Central memory CD8-positive, alpha-beta T cell (primary cell): Measurements from ENCODE around the gene NCAPD3.
"Not testable (repeated sequence)": the region's sequence is repeated elsewhere in the genome, so short reads cannot be mapped to it uniquely, and the experiment has no call there.

Source experiments
- ATAC-seq: fragments of 150-1000 bp; cut with Tn5 transposase; replicated peaks from 2 replicates; pipeline ENCODE4 v1.10.0; 2022; ENCODE audit warnings: mild to moderate bottlenecking, moderate FRiP score, moderate number of reproducible peaks; ENCODE audit not compliant: poor library complexity, severe bottlenecking; ENCODE audit errors: extremely low read depth
- DNase-seq, 2 donors: peaks; one replicate each; pipeline ENCODE4 v3.0.0; 2021; ENCODE audit warnings: low spot score in 2 of 2
- H3K27ac Mint-ChIP-seq: one replicate; pipeline ENCODE4 v1.8.0; 2022; ENCODE audit warnings: low read depth, mild to moderate bottlenecking, moderate library complexity, mixed read lengths
- H3K27me3 Mint-ChIP-seq: one replicate; pipeline ENCODE4 v1.8.0; 2022; ENCODE audit warnings: mixed read lengths
- H3K36me3 Mint-ChIP-seq: one replicate; pipeline ENCODE4 v1.8.0; 2022; ENCODE audit warnings: mild to moderate bottlenecking, moderate library complexity, mixed read lengths; ENCODE audit not compliant: insufficient read depth
- H3K4me1 Mint-ChIP-seq: one replicate; pipeline ENCODE4 v1.8.0; 2022; ENCODE audit warnings: mixed read lengths
- H3K4me3 Mint-ChIP-seq: one replicate; pipeline ENCODE4 v1.8.0; 2022; ENCODE audit warnings: mild to moderate bottlenecking, moderate library complexity, mixed read lengths
- H3K9me3 Mint-ChIP-seq: one replicate; pipeline ENCODE4 v1.8.0; 2022; ENCODE audit warnings: mixed read lengths

Gene NCAPD3

DNA sequence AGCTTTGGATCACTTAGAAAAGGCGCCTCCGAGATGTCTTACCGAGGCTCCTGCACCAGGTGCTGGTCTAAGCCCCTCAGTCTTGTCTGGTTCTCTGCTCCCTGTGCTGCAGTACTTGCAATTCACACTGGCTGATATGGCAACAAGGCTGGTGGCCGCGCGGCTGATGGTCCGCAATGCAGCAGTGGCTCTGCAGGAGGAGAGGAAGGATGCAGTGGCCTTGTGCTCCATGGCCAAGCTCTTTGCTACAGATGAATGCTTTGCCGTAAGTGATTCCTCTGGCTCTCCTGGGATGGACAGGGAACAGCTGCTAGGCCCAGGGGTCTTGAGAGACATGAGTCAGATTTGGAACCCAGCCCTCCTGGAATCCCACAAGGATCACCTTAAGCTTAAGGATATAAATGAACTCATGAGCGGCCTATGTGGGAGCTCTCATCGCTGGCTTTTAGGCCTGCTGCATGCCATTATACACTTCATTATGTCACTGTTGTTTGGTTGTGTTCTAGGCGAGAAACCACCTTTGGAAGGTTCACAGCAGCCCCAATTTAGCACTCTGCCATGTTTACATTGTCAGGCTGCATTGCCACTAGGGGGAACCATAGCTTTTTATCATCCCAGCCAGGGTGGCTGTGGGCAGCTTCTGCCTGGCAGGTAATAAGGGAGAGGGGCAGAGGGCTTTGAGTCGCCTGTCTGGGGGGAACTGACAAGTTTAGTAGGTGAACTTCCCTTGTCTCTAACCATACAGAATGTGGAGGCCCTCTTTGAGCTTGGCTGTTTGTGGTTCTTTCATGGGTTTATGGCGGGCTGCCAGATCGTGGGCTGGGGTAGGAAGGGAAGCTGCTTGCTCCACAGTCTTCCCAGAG, 38.1 kb upstream of the NCAPD3 start:
- no peaks in the 10 kb centered on the region for H3K9me3 Mint-ChIP-seq
- H3K27ac Mint-ChIP-seq: no peak overlapping the region
- no peak for DNase-seq
- H3K4me1 Mint-ChIP-seq: peaks cover 21% of the 10 kb centered on the region
- no peak for ATAC-seq
- peaks cover 15% of the 10 kb centered on the region for H3K36me3 Mint-ChIP-seq
- H3K27me3 Mint-ChIP-seq: no peaks in the 10 kb centered on the region
- no peak overlapping the region for H3K4me3 Mint-ChIP-seq

DNA sequence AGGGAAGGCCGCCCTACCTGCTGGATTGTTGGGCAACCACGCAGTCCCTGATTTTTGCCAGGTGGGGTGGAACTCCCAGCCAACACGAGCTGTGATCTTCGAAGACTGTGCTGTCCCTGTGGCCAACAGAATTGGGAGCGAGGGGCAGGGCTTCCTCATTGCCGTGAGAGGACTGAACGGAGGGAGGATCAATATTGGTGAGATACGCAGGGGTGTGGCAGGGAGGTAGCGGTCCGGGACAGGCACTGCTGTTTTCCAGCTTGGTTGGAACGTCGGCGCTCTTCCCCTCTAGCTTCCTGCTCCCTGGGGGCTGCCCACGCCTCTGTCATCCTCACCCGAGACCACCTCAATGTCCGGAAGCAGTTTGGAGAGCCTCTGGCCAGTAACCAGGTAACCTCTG, 37.2 kb upstream of the NCAPD3 start:
- no peak overlapping the region for H3K27ac Mint-ChIP-seq
- DNase-seq (no peak), ATAC-seq (no peak)
- H3K9me3 Mint-ChIP-seq: no peaks in the 10 kb centered on the region
- no peak overlapping the region for H3K4me3 Mint-ChIP-seq
- peaks cover 13% of the 10 kb centered on the region for H3K4me1 Mint-ChIP-seq
- H3K36me3 Mint-ChIP-seq: peaks cover 18% of the 10 kb centered on the region
- H3K27me3 Mint-ChIP-seq: no peaks in the 10 kb centered on the region

DNA sequence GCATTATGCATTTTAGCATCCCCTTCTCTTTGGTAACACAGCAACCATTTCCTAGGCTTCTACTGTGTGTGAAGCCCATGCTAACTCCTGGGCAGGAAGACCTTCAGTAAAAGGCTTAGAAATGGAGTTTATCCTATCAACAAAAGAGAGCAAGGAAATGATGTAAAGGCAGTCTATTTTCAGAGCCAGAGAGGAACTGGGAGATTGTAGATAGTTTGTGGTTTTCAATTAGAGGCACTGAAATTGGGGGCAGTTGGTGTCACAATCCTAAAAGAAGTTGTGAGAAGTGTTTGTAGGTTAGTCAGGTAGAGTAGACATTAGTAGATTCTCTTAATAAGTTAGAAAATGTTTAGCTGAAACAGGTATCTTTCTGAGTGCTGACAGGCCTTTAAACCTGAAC, 36.7 kb upstream of the NCAPD3 start:
- H3K4me1 Mint-ChIP-seq: peaks cover 13% of the 10 kb centered on the region
- DNase-seq: no peak
- H3K4me3 Mint-ChIP-seq: no peak overlapping the region
- peaks cover 18% of the 10 kb centered on the region for H3K36me3 Mint-ChIP-seq
- H3K27ac Mint-ChIP-seq: no peak overlapping the region
- H3K27me3 Mint-ChIP-seq: no peaks in the 10 kb centered on the region
- no peaks in the 10 kb centered on the region for H3K9me3 Mint-ChIP-seq
- no peak for ATAC-seq

DNA sequence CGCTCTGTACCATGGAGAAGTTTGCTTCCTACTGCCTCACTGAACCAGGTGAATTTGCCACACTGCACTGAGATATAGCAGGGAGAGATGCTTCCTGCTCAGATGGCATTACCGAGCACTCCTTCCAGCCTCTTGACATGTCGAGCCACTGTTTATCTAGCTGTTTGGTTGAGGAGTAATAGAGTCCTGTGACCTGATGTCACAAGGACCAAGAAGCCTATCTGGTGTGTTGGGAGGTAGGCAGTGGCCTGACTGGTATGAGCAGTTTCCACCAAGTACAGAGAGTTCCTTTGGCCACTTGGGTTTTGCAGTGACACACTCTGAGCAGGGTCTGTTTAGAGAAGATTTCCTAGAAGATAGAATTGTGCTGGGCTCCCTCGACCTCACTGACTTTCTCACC, 34.8 kb upstream of the NCAPD3 start:
- DNase-seq: no peak
- no peaks in the 10 kb centered on the region for H3K9me3 Mint-ChIP-seq
- H3K4me1 Mint-ChIP-seq: peaks cover 25% of the 10 kb centered on the region
- peaks cover 17% of the 10 kb centered on the region for H3K36me3 Mint-ChIP-seq
- H3K4me3 Mint-ChIP-seq: no peak overlapping the region
- no peaks in the 10 kb centered on the region for H3K27me3 Mint-ChIP-seq
- ATAC-seq: no peak
- peak overlapping the region; percentile 26 for H3K27ac Mint-ChIP-seq

DNA sequence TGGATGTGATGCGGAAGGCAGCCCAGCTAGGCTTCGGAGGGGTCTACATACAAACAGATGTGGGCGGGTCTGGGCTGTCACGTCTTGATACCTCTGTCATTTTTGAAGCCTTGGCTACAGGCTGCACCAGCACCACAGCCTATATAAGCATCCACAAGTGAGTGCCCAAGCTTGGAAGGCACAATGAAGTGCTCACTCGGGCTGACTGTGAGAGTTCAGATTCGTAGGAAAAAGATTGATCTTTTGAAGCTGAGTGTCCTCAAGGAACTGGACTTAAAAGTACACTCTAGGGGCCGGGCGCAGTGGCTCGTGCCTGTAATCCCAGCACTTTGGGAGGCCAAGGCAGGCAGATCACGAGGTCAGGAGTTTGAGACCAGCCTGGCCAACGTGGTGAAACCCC, 33.3 kb upstream of the NCAPD3 start:
- H3K4me3 Mint-ChIP-seq: no peak overlapping the region
- no peak for DNase-seq
- no peak for ATAC-seq
- peaks cover 22% of the 10 kb centered on the region for H3K36me3 Mint-ChIP-seq
- no peaks in the 10 kb centered on the region for H3K27me3 Mint-ChIP-seq
- no peak overlapping the region for H3K27ac Mint-ChIP-seq
- peaks cover 37% of the 10 kb centered on the region for H3K4me1 Mint-ChIP-seq
- H3K9me3 Mint-ChIP-seq: no peaks in the 10 kb centered on the region

DNA sequence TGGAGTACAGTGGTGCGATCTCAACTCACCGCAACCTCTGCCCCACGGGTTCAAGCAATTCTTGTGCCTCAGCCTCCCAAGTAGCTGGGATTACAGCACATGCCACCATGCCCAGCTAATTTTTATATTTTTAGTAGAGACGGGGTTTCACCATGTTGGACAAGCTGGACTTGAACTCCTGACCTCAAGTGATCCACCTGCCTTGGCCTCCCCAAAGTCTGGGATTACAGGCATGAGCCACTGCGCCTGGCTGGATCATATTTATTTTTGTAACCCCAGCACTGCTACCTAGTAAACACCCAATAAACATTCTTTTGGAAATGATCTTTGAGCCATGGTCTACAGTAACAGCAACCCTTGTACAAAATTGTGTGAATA, 31.4 kb upstream of the NCAPD3 start:
- Mint-ChIP-seq H3K36me3 (peaks cover 18% of the 10 kb centered on the region), H3K4me1 (peaks cover 38% of the 10 kb centered on the region)
- not testable (repeated sequence) for H3K27me3 Mint-ChIP-seq, H3K27ac Mint-ChIP-seq, ATAC-seq, H3K9me3 Mint-ChIP-seq, H3K4me3 Mint-ChIP-seq, DNase-seq

DNA sequence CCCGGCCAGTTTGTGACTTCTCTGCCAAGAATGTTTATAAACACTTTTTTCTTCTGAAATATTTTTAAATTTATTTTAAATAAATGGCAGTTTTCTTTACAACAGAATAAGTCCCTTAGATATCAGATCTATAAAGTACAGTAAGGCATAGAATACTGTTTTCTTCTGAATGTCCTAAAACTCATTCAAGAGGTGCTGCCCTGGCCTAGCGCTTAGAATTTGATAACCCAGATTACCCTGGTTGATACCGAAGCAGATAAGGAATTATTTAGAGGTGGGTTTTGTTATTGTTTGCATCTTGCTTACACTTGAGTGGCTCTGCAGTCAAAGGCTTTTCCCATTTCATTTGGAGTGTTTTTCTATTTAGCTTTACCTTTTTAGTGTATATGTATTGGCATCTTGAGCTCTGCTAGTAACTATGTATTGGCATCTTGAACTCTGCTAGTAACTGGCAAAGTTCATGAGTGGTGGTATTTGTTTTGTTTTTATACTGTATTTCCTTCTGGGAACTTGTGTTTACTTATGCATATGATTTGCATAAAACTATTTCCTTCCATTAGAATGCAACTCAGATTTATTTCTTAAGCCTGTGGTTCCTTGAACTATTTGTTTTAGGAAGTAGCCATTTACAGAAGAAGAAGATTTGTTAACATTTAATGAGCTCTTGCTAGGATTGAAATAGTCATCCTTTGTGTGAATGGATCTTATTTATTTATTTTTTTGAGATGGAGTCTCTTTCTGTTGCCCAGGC, 30.8 kb upstream of the NCAPD3 start:
- H3K27me3 Mint-ChIP-seq: no peaks in the 10 kb centered on the region
- peak overlapping the region; percentile 97 for H3K4me3 Mint-ChIP-seq
- H3K36me3 Mint-ChIP-seq: peaks cover 19% of the 10 kb centered on the region
- H3K4me1 Mint-ChIP-seq: peaks cover 38% of the 10 kb centered on the region
- no peaks in the 10 kb centered on the region for H3K9me3 Mint-ChIP-seq
- DNase-seq: no peak
- peak overlapping the region; percentile 68 for H3K27ac Mint-ChIP-seq
- ATAC-seq: no peak

DNA sequence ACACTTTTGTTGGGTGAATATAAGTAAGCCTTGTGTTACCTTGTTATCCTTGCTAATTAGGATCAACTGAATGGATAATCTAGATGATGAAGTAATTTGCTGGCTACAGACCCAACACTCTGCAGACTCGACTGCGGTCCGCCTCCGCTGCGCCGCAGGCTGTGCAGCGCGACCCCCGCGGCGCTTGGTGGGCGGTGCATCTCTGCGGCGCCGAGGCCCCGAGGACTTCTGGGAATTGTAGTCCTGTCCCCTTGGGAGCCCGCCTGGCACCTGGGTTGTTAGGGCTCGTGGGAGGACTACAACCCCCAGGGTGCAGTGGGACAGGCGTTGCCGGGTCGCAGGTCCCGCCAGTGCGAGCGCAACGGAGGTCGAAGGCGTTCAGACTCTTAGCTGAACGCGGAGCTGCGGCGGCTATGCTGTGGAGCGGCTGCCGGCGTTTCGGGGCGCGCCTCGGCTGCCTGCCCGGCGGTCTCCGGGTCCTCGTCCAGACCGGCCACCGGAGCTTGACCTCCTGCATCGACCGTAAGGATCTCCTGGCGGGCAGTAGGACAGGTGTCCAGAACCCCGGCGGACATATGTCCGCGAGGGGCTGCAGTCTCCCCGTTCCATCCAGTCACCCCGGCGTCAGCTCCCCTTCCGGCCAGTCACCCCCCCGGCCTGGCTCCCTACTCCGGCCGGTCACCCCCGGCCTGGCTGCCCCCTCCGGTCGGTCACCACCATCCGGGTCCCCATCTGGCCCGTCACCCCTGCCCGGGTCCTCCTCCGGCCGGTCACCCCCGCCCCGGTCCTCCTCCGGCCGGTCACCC, 29.6 kb upstream of the NCAPD3 start, which contains the start of the genes ACAD8 and THYN1:
Gene ACAD8 (plus strand): TSS at position 381 of the 806 bp plus-strand sequence. CDS start 33 bp downstream, at position 414.
Gene THYN1 (minus strand): TSS at position 165 of the 806 bp plus-strand sequence. CDS start 470 bp downstream, outside the sequence.
- Mint-ChIP-seq H3K27me3 (no peaks in the 10 kb centered on the region), H3K36me3 (peaks cover 27% of the 10 kb centered on the region), H3K9me3 (no peaks in the 10 kb centered on the region), H3K27ac (peak within 1 kb of the TSS; percentile 68), H3K4me3 (peak within 1 kb of the TSS; percentile 97), H3K4me1 (peaks cover 41% of the 10 kb centered on the region)
- ATAC-seq (peak; percentile 100), DNase-seq (peak; percentile 90 to 93)

DNA sequence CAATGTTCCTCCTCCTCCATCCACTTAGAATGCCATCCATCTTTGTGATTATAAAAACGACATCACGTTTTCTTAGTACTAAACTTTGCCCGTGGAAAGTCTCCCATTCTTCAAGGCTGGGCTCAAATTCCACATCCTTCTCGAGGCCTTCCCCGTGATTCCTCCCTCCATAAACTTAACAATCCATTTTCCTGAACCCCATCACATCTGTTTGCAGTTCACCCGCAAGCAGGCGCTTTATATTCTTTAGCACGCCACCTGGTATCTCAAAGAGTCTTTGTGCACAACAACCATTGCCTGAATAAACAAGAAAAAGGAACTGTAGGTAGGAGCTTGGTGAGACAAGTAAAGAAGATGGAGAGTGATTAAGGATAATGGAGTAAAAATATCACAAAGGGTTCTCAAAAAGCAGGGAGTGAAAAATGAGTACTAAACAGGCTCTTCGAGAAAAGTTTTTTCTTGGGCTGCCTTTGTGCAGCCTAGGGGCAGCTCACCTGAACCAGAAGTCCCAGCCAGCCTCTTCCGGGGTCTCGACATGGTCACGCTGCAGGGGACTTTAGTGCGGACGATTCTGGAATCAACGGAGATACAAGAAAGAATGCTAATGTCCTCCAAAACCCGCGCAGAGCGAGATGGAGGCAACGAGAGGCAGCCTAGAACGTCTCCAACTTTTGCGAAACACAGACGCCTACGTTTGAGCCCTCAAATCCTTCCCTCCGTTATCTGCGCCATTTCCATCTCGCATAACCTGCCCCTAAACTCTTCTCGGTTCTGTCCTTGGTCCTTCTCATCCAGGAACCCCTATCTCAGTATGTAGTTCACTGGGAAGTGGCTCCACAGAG, 28.8 kb upstream of the NCAPD3 start:
- Mint-ChIP-seq H3K4me3 (peak overlapping the region; percentile 97), H3K27me3 (no peaks in the 10 kb centered on the region), H3K27ac (peak overlapping the region; percentile 10), H3K9me3 (no peaks in the 10 kb centered on the region), H3K36me3 (peaks cover 29% of the 10 kb centered on the region), H3K4me1 (peaks cover 37% of the 10 kb centered on the region)
- DNase-seq (no peak), ATAC-seq (peak; percentile 12)

DNA sequence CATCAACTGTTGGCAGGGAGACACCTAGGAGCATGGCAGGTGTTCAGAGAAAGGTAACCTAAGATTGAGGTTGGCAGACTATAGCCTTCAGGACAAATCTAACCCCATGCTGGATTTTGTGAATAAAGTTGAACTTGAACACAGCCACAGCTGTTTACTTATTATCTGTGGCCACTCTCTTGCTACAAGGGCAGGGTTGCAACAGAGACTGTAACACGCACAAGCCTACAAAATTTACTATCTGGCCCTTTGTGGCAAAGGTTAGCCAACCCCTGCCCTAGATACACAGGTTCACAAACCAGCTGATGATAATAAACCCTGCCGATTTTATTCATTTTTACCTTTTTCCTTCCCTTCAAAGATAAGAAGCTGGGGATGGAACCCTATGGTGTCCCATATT, 26.9 kb upstream of the NCAPD3 start:
- ATAC-seq: no peak
- Mint-ChIP-seq H3K36me3 (peaks cover 31% of the 10 kb centered on the region), H3K4me3 (no peak overlapping the region), H3K27me3 (no peaks in the 10 kb centered on the region), H3K27ac (no peak overlapping the region), H3K4me1 (peaks cover 37% of the 10 kb centered on the region), H3K9me3 (no peaks in the 10 kb centered on the region)
- DNase-seq: no peak

DNA sequence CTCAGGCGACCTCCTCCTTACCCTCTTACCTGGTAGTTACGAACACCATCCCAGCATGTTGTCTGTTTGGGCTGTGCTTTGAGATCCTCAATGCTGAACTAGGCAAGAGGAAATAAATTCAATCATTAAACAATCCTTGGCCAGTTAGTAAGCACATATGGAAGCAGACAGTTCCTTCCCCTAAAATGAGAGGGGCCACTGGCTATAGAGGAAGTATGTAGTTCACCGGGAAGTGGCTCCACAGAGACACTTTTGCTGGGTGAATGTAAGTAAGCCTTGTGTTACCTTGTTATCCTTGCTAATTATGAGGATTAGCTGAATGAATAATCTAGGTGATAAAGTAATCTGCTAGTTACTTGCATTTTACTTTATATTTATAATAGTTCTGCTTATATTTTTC, 26.5 kb upstream of the NCAPD3 start:
- H3K4me3 Mint-ChIP-seq: no peak overlapping the region
- H3K27me3 Mint-ChIP-seq: no peaks in the 10 kb centered on the region
- no peaks in the 10 kb centered on the region for H3K9me3 Mint-ChIP-seq
- ATAC-seq (no peak), DNase-seq (no peak)
- peaks cover 31% of the 10 kb centered on the region for H3K36me3 Mint-ChIP-seq
- peaks cover 37% of the 10 kb centered on the region for H3K4me1 Mint-ChIP-seq
- H3K27ac Mint-ChIP-seq: no peak overlapping the region
